Skin of body (tissue), 2 donors: ENCODE results near the gene C4BPB. TPM values are rescaled to one million over a fixed set of nuclear protein-coding genes. Genes with fewer than 3 reads are reported as not detected.

Experiments used
- DNase-seq: peaks from one replicate; lab custom pipeline; 2025; lab: John Stamatoyannopoulos, UW
- total RNA-seq: library from RNA; depleted of rRNA; stranded (reverse); fragments of >200 nt; gene quantifications from one replicate; pipeline ENCODE4 v1.2.3, GENCODE V29; 2014

C4BPB gene
- total RNA-seq, 1 donor from 2014 or later, result 0.30 TPM

- DNase-seq, result no peak
These were observed 28.8 kb upstream of the C4BPB start for GRCh38 chr1:207059881-207060280.

- DNase-seq, result no peak
These were observed 28.1 kb upstream of the C4BPB start for GRCh38 chr1:207060596-207060995.

- no peak for DNase-seq
These were observed 26.6 kb upstream of the C4BPB start for GRCh38 chr1:207062058-207062457.

GRCh38 chr1:207063014-207063413 is 25.6 kb upstream of the C4BPB start:
- no peak for DNase-seq

GRCh38 chr1:207064561-207064960 is 24.1 kb upstream of the C4BPB start:
- no peak for DNase-seq

GRCh38 chr1:207067185-207067584 is 21.5 kb upstream of the C4BPB start:
- DNase-seq, result no peak

GRCh38 chr1:207067665-207068064 is 21.0 kb upstream of the C4BPB start:
- no peak for DNase-seq

- DNase-seq, result no peak
These were observed 19.6 kb upstream of the C4BPB start for GRCh38 chr1:207069061-207069460.

- no peak for DNase-seq
These were observed 18.7 kb upstream of the C4BPB start for GRCh38 chr1:207069858-207070506.

- DNase-seq, result no peak
These were observed 17.8 kb upstream of the C4BPB start for GRCh38 chr1:207070811-207071210.

- no peak for DNase-seq
These were observed 17.2 kb upstream of the C4BPB start for GRCh38 chr1:207071426-207071825.

GRCh38 chr1:207072233-207072632 is 16.4 kb upstream of the C4BPB start:
- DNase-seq, result no peak

- DNase-seq, result no peak
These were observed 14.5 kb upstream of the C4BPB start for GRCh38 chr1:207073906-207074820.

GRCh38 chr1:207076181-207076955 is 12.3 kb upstream of the C4BPB start:
- DNase-seq, result no peak

- no peak for DNase-seq
These were observed 11.6 kb upstream of the C4BPB start for GRCh38 chr1:207077012-207077411.

GRCh38 chr1:207077470-207078377 is 10.9 kb upstream of the C4BPB start:
- peak; percentile 76 for DNase-seq

- DNase-seq, result no peak
These were observed 10.0 kb upstream of the C4BPB start for GRCh38 chr1:207078578-207079132.

- no peak for DNase-seq
These were observed 8.9 kb upstream of the C4BPB start for GRCh38 chr1:207079706-207080241.

- no peak for DNase-seq
These were observed 7.6 kb upstream of the C4BPB start for GRCh38 chr1:207081088-207081487.

GRCh38 chr1:207081806-207082205 is 6.9 kb upstream of the C4BPB start:
- DNase-seq, result no peak
